Activated CD4-positive, alpha-beta T cell treated with anti-CD3 and anti-CD28 coated beads for 36 hours (primary cell): ENCODE data around the gene TBC1D4. TPM values are rescaled to one million over a fixed set of nuclear protein-coding genes. Genes with fewer than 3 reads are reported as not detected.

ENCODE experiments used
- ATAC-seq: fragments of 200-7000 bp; cut with Tn5 transposase; one replicate; pipeline ENCODE4 v1.10.0; 2021; ENCODE audit warnings: mild to moderate bottlenecking, moderate library complexity
- CTCF ChIA-PET: fragments of 350-600 bp; sonication (Branson Sonifier 250); formaldehyde crosslinking; loops from one replicate; lab custom pipeline; 2021; ENCODE audit warnings: antibody characterized with exemption; lab: Charles Lee
- POLR2A ChIA-PET: fragments of 350-600 bp; sonication (Branson Sonifier 250); formaldehyde crosslinking; loops from one replicate; lab custom pipeline; 2021; ENCODE audit warnings: antibody characterized with exemption, inconsistent platforms; lab: Charles Lee
- DNase-seq: peaks from one replicate; pipeline ENCODE4 v3.0.0-alpha.2; 2020
- H3K27ac Mint-ChIP-seq: one replicate; pipeline ENCODE4 v1.8.0; 2021; ENCODE audit warnings: mixed read lengths
- H3K27me3 Mint-ChIP-seq: one replicate; pipeline ENCODE4 v1.8.0; 2021; ENCODE audit warnings: mixed read lengths
- H3K36me3 Mint-ChIP-seq: one replicate; pipeline ENCODE4 v1.8.0; 2021; ENCODE audit warnings: low read depth, mixed read lengths
- H3K4me1 Mint-ChIP-seq: one replicate; pipeline ENCODE4 v1.8.0; 2021; ENCODE audit warnings: mixed read lengths
- H3K4me3 Mint-ChIP-seq: one replicate; pipeline ENCODE4 v1.8.0; 2021; ENCODE audit warnings: mild to moderate bottlenecking, moderate library complexity, mixed read lengths
- H3K9me3 Mint-ChIP-seq: one replicate; pipeline ENCODE4 v1.8.0; 2021; ENCODE audit warnings: low read depth, mixed read lengths
- intact Hi-C, 2 experiments: fragments of 100-400 bp; cut with DNase I in 1 of 2; cut with micrococcal nuclease in 1 of 2; formaldehyde crosslinking; loops; one replicate each; pipeline versions ENCODE4 v1.14.2 to v1.15.1; 2022 to 2024; cut with DNase I, micrococcal nuclease
- total RNA-seq, 2 experiments: library from RNA; stranded (reverse); gene quantifications; one replicate each; pipeline ENCODE4 v1.2.3, GENCODE V29; 2021

Gene TBC1D4
- total RNA-seq, 2 experiments from 2014 or later: 29.4 to 31.7 TPM

GRCh38 chr13:75400775-75401174 is 81.2 kb downstream of the TBC1D4 start:
- no peaks in the 10 kb centered on the region for H3K9me3 Mint-ChIP-seq
- H3K36me3 Mint-ChIP-seq: no peaks in the 10 kb centered on the region
- no peaks in the 10 kb centered on the region for H3K4me1 Mint-ChIP-seq
- ChIA-PET POLR2A (no interaction called here), CTCF (interaction anchor here (0.6 to 1.2 kb wide), 2 partner anchors 12 to 63 kb away, joined by 3 to 5 read pairs; no protein-coding TSS in a partner anchor)
- H3K27ac Mint-ChIP-seq: no peak overlapping the region
- intact Hi-C loops: no loop called here
- ATAC-seq (no peak), DNase-seq (no peak)
- no peak overlapping the region for H3K4me3 Mint-ChIP-seq
- H3K27me3 Mint-ChIP-seq: peaks cover 14% of the 10 kb centered on the region

- ATAC-seq: no peak
- Mint-ChIP-seq H3K27ac (no peak overlapping the region), H3K36me3 (no peaks in the 10 kb centered on the region), H3K4me1 (no peaks in the 10 kb centered on the region), H3K27me3 (peaks cover 14% of the 10 kb centered on the region), H3K9me3 (no peaks in the 10 kb centered on the region), H3K4me3 (no peak overlapping the region)
- intact Hi-C loops: no loop called here
- ChIA-PET POLR2A (no interaction called here), CTCF (no interaction called here)
- no peak for DNase-seq
Measured at GRCh38 chr13:75399879-75400217, 82.1 kb downstream of the TBC1D4 start.

GRCh38 chr13:75399168-75399878 is 82.6 kb downstream of the TBC1D4 start:
- Mint-ChIP-seq H3K36me3 (no peaks in the 10 kb centered on the region), H3K4me1 (no peaks in the 10 kb centered on the region), H3K4me3 (no peak overlapping the region), H3K27ac (no peak overlapping the region), H3K27me3 (peaks cover 14% of the 10 kb centered on the region), H3K9me3 (no peaks in the 10 kb centered on the region)
- ChIA-PET POLR2A (no interaction called here), CTCF (no interaction called here)
- intact Hi-C loops: no loop called here
- ATAC-seq: no peak
- DNase-seq: no peak

- H3K4me1 Mint-ChIP-seq: no peaks in the 10 kb centered on the region
- DNase-seq (no peak), ATAC-seq (no peak)
- H3K27ac Mint-ChIP-seq: no peak overlapping the region
- no peaks in the 10 kb centered on the region for H3K9me3 Mint-ChIP-seq
- intact Hi-C loops: no loop called here
- CTCF ChIA-PET: interaction anchor here (0.8 to 0.9 kb wide), 2 partner anchors 94 to 102 kb away, joined by 3 read pairs; no protein-coding TSS in a partner anchor
- H3K4me3 Mint-ChIP-seq: no peak overlapping the region
- POLR2A ChIA-PET: no interaction called here
- H3K27me3 Mint-ChIP-seq: peaks cover 12% of the 10 kb centered on the region
- no peaks in the 10 kb centered on the region for H3K36me3 Mint-ChIP-seq
Measured at GRCh38 chr13:75398072-75398471, 83.9 kb downstream of the TBC1D4 start.

GRCh38 chr13:75395901-75396300 is 86.1 kb downstream of the TBC1D4 start:
- H3K4me1 Mint-ChIP-seq: no peaks in the 10 kb centered on the region
- H3K27ac Mint-ChIP-seq: no peak overlapping the region
- ChIA-PET CTCF (no interaction called here), POLR2A (no interaction called here)
- no peak for ATAC-seq
- H3K9me3 Mint-ChIP-seq: no peaks in the 10 kb centered on the region
- H3K27me3 Mint-ChIP-seq: peaks cover 5% of the 10 kb centered on the region
- intact Hi-C loops: no loop called here
- DNase-seq: no peak
- H3K4me3 Mint-ChIP-seq: no peak overlapping the region
- H3K36me3 Mint-ChIP-seq: no peaks in the 10 kb centered on the region

- Mint-ChIP-seq H3K36me3 (no peaks in the 10 kb centered on the region), H3K27me3 (peaks cover 1% of the 10 kb centered on the region), H3K4me3 (no peak overlapping the region), H3K9me3 (no peaks in the 10 kb centered on the region), H3K27ac (no peak overlapping the region), H3K4me1 (no peaks in the 10 kb centered on the region)
- intact Hi-C loops: no loop called here
- ATAC-seq (no peak), DNase-seq (no peak)
- CTCF ChIA-PET: no interaction called here
- POLR2A ChIA-PET: no interaction called here
Measured at GRCh38 chr13:75395066-75395465, 86.9 kb downstream of the TBC1D4 start.

GRCh38 chr13:75393839-75394520 is 88.0 kb downstream of the TBC1D4 start:
- Mint-ChIP-seq H3K36me3 (no peaks in the 10 kb centered on the region), H3K27me3 (peaks cover 1% of the 10 kb centered on the region), H3K27ac (no peak overlapping the region), H3K9me3 (no peaks in the 10 kb centered on the region), H3K4me1 (no peaks in the 10 kb centered on the region), H3K4me3 (no peak overlapping the region)
- intact Hi-C loops: no loop called here
- POLR2A ChIA-PET: interaction anchor here (0.5 kb wide), 1 partner anchor 540 kb away, joined by 3 read pairs; no protein-coding TSS in a partner anchor
- no peak for DNase-seq
- CTCF ChIA-PET: interaction anchor here (0.6 to 1.1 kb wide), 2 partner anchors 18 to 256 kb away, joined by 3 read pairs; no protein-coding TSS in a partner anchor
- ATAC-seq: no peak

- Mint-ChIP-seq H3K9me3 (no peaks in the 10 kb centered on the region), H3K4me3 (no peak overlapping the region), H3K4me1 (peaks cover 3% of the 10 kb centered on the region), H3K27ac (no peak overlapping the region), H3K27me3 (no peaks in the 10 kb centered on the region), H3K36me3 (no peaks in the 10 kb centered on the region)
- POLR2A ChIA-PET: no interaction called here
- intact Hi-C loops: no loop called here
- no peak for DNase-seq
- CTCF ChIA-PET: no interaction called here
- ATAC-seq: no peak
Measured at GRCh38 chr13:75391432-75392100, 90.4 kb downstream of the TBC1D4 start.

- DNase-seq (no peak), ATAC-seq (no peak)
- CTCF ChIA-PET: interaction anchor here (1.7 kb wide), 1 partner anchor 18 kb away, joined by 5 read pairs; no protein-coding TSS in a partner anchor
- H3K9me3 Mint-ChIP-seq: no peaks in the 10 kb centered on the region
- intact Hi-C loops: no loop called here
- no peak overlapping the region for H3K27ac Mint-ChIP-seq
- H3K36me3 Mint-ChIP-seq: no peaks in the 10 kb centered on the region
- H3K4me1 Mint-ChIP-seq: peaks cover 12% of the 10 kb centered on the region
- H3K4me3 Mint-ChIP-seq: no peak overlapping the region
- POLR2A ChIA-PET: no interaction called here
- H3K27me3 Mint-ChIP-seq: no peaks in the 10 kb centered on the region
Measured at GRCh38 chr13:75390229-75390628, 91.7 kb downstream of the TBC1D4 start.

GRCh38 chr13:75385708-75386083 is 96.3 kb downstream of the TBC1D4 start:
- ChIA-PET POLR2A (no interaction called here), CTCF (no interaction called here)
- H3K4me1 Mint-ChIP-seq: peaks cover 16% of the 10 kb centered on the region
- no peak overlapping the region for H3K4me3 Mint-ChIP-seq
- ATAC-seq: peak; percentile 88
- H3K27ac Mint-ChIP-seq: no peak overlapping the region
- intact Hi-C loops: loop anchor here in 1 of 2 experiments (2.0 to 5.0 kb wide), 2 partner anchors 19 to 97 kb away; partner anchors contain the start of gene TBC1D4
- no peak for DNase-seq
- peaks cover 3% of the 10 kb centered on the region for H3K27me3 Mint-ChIP-seq
- no peaks in the 10 kb centered on the region for H3K9me3 Mint-ChIP-seq
- H3K36me3 Mint-ChIP-seq: no peaks in the 10 kb centered on the region

- Mint-ChIP-seq H3K9me3 (no peaks in the 10 kb centered on the region), H3K4me3 (no peak overlapping the region), H3K36me3 (no peaks in the 10 kb centered on the region), H3K4me1 (peaks cover 16% of the 10 kb centered on the region), H3K27ac (no peak overlapping the region), H3K27me3 (peaks cover 3% of the 10 kb centered on the region)
- intact Hi-C loops: loop anchor here in 1 of 2 experiments (2.0 to 5.0 kb wide), 2 partner anchors 18 to 97 kb away; partner anchors contain the start of gene TBC1D4
- CTCF ChIA-PET: interaction anchor here (3.5 kb wide), 1 partner anchor 13 kb away, joined by 14 read pairs; no protein-coding TSS in a partner anchor
- ATAC-seq: no peak
- POLR2A ChIA-PET: no interaction called here
- no peak for DNase-seq
Measured at GRCh38 chr13:75384879-75385707, 96.9 kb downstream of the TBC1D4 start.
